ENCODE results near the gene FBXO15.

Gene FBXO15

DNA sequence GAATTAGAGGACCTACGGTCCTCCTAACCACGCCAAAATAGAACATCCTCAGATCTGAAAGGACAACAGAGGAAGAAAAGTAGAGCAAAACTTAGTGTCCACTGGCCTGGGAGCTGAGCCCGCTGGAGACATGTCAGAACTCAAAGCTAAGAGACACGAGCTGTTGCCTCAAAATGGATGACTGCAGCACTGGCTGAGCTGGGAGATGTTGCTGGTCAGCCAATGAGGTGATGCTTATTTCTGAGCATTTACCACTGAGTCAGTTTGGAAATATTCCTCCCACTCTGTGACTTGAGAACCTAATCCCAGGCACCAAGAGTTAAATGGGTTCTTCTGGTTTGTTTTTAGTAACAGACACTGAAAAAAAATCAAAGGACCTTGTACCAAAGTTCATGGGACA is 32.6 kb downstream of the FBXO15 start:
- Histone ChIP-seq H3K4me1 (ENCODE audit: control insufficient read depth, insufficient read depth, low read length, unreplicated experiment) (peaks cover 3% of the 10 kb centered on the region), H3K4me3 (ENCODE audit: low read depth, low read length) (no peak overlapping the region), H2AFZ (ENCODE audit: low read length, unreplicated experiment) (no peak overlapping the region), H3K27ac (ENCODE audit: low read depth, low read length) (no peak overlapping the region), H3K79me2 (ENCODE audit: control insufficient read depth, insufficient read depth, low read length, unreplicated experiment) (no peaks in the 10 kb centered on the region), H3K27me3 (ENCODE audit: insufficient read depth, low read length) (0 out of 2 replicates have a peak, but pooled peaks cover 1% of the 10 kb centered on the region), H3K36me3 (ENCODE audit: insufficient read depth, low read length) (no peaks in the 10 kb centered on the region)

DNA sequence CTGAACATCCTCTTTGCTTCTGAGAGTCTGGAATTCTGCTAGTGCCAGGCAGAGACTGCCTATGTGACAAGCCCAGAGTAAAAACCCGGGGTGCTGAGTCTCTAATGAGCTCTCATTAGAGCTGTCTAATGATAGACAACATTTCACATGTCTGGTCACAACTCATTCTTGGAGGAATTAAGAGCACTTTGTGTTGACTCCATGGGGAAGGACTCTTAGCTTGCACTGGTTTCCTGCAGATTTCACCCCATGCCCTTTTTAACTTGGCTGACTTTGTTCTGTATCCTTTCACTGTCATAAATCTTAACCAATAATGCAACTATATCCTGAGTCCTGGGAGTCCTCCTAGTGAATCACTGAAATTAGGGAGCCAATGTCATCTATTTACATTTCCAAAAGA is 33.5 kb downstream of the FBXO15 start:
- Histone ChIP-seq H3K36me3 (ENCODE audit: insufficient read depth, low read length) (no peaks in the 10 kb centered on the region), H3K27ac (ENCODE audit: low read depth, low read length) (no peak overlapping the region), H3K79me2 (ENCODE audit: control insufficient read depth, insufficient read depth, low read length, unreplicated experiment) (no peaks in the 10 kb centered on the region), H3K27me3 (ENCODE audit: insufficient read depth, low read length) (no peaks in the 10 kb centered on the region), H2AFZ (ENCODE audit: low read length, unreplicated experiment) (no peak overlapping the region), H3K4me1 (ENCODE audit: control insufficient read depth, insufficient read depth, low read length, unreplicated experiment) (peaks cover 3% of the 10 kb centered on the region), H3K4me3 (ENCODE audit: low read depth, low read length) (no peak overlapping the region)

DNA sequence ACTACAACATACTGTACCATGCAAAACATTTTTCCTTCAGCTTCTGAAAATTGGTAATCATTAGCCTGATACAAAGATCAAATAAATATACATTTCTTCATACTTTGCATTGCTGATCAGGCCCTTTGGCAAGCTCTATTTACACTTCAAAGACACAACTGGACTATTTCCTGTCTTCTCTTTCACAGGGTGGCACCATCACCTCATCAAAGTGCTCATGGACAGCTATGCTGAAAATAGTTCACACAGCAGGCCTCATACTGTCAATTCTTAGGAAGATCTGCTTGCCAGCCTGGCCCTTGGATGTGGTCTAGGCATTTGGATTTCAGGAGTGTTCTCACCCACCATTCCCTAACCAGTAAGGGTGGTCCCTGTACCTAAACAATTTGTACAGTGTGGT is 33.9 kb downstream of the FBXO15 start:
- Histone ChIP-seq H3K4me1 (ENCODE audit: control insufficient read depth, insufficient read depth, low read length, unreplicated experiment) (peaks cover 3% of the 10 kb centered on the region), H3K27me3 (ENCODE audit: insufficient read depth, low read length) (no peaks in the 10 kb centered on the region), H2AFZ (ENCODE audit: low read length, unreplicated experiment) (no peak overlapping the region), H3K4me3 (ENCODE audit: low read depth, low read length) (no peak overlapping the region), H3K27ac (ENCODE audit: low read depth, low read length) (no peak overlapping the region), H3K79me2 (ENCODE audit: control insufficient read depth, insufficient read depth, low read length, unreplicated experiment) (no peaks in the 10 kb centered on the region), H3K36me3 (ENCODE audit: insufficient read depth, low read length) (no peaks in the 10 kb centered on the region)

DNA sequence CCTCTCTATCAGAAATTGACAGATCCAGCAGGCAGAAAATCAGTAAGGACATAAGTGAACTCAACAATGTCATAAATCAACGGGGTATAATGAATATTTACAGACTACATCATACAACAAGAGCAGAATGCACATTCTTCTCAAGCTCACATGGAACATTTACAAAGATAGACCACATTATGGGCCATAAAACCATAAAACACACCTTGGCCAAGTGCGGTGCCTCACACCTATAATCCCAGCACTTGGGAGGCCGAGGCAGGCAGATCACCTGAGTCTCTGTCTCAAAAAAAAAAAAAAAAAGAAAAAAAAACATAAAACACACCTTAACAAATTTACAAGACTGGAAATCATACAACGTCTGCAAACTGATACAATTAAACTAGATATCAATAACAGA is 36.7 kb downstream of the FBXO15 start:
- H3K4me1 ChIP-seq (ENCODE audit: control insufficient read depth, insufficient read depth, low read length, unreplicated experiment), result peaks cover 3% of the 10 kb centered on the region
- H3K4me3 ChIP-seq (ENCODE audit: low read depth, low read length), result no peak overlapping the region
- H3K79me2 ChIP-seq (ENCODE audit: control insufficient read depth, insufficient read depth, low read length, unreplicated experiment), result no peaks in the 10 kb centered on the region
- H3K36me3 ChIP-seq (ENCODE audit: insufficient read depth, low read length), result no peaks in the 10 kb centered on the region
- no peak overlapping the region for H2AFZ ChIP-seq (ENCODE audit: low read length, unreplicated experiment)
- no peak overlapping the region for H3K27ac ChIP-seq (ENCODE audit: low read depth, low read length)
- no peaks in the 10 kb centered on the region for H3K27me3 ChIP-seq (ENCODE audit: insufficient read depth, low read length)

DNA sequence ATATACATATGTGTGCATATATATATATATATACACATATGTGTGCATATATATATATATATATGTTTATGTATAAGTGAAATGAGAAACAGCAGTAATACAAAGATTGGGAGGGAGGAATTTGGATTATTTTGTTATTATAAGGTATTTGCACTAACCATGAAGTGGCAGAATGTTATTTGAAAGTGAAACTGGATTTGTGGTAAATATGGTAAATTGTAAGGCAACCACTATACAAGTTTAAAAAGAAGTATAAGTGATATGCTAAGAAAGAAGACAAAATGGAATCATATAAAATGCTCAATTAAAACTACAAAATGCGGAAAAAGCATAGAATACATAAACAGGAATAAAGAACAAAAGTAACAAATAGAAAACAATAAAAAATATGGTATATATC is 37.5 kb downstream of the FBXO15 start:
- H3K4me3 ChIP-seq (ENCODE audit: low read depth, low read length), result no peak overlapping the region
- peaks cover 3% of the 10 kb centered on the region for H3K4me1 ChIP-seq (ENCODE audit: control insufficient read depth, insufficient read depth, low read length, unreplicated experiment)
- no peak overlapping the region for H2AFZ ChIP-seq (ENCODE audit: low read length, unreplicated experiment)
- no peaks in the 10 kb centered on the region for H3K27me3 ChIP-seq (ENCODE audit: insufficient read depth, low read length)
- H3K79me2 ChIP-seq (ENCODE audit: control insufficient read depth, insufficient read depth, low read length, unreplicated experiment), result no peaks in the 10 kb centered on the region
- H3K36me3 ChIP-seq (ENCODE audit: insufficient read depth, low read length), result no peaks in the 10 kb centered on the region
- H3K27ac ChIP-seq (ENCODE audit: low read depth, low read length), result no peak overlapping the region

DNA sequence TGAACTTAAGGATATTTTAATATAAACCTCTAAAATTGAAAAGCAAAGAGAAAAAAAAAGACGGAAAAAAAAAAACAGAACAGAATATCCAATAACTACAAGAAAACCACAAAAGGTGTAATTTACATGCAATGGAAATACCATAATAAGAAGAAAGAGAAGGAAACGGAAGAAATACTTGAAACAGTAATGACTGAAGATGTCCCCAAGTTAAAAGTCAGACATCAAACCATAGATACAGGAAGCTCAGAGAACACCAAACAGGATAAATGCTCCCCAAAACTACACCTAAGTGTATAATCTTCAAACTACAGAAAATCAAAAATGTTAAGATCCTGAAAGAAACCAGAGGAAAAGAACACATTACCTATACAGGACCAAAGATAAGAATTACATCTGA is 39.2 kb downstream of the FBXO15 start:
- no peaks in the 10 kb centered on the region for H3K36me3 ChIP-seq (ENCODE audit: insufficient read depth, low read length)
- H3K27me3 ChIP-seq (ENCODE audit: insufficient read depth, low read length), result no peaks in the 10 kb centered on the region
- no peaks in the 10 kb centered on the region for H3K4me1 ChIP-seq (ENCODE audit: control insufficient read depth, insufficient read depth, low read length, unreplicated experiment)
- H3K27ac ChIP-seq (ENCODE audit: low read depth, low read length), result no peak overlapping the region
- H2AFZ ChIP-seq (ENCODE audit: low read length, unreplicated experiment), result no peak overlapping the region
- H3K4me3 ChIP-seq (ENCODE audit: low read depth, low read length), result no peak overlapping the region
- H3K79me2 ChIP-seq (ENCODE audit: control insufficient read depth, insufficient read depth, low read length, unreplicated experiment), result no peaks in the 10 kb centered on the region

DNA sequence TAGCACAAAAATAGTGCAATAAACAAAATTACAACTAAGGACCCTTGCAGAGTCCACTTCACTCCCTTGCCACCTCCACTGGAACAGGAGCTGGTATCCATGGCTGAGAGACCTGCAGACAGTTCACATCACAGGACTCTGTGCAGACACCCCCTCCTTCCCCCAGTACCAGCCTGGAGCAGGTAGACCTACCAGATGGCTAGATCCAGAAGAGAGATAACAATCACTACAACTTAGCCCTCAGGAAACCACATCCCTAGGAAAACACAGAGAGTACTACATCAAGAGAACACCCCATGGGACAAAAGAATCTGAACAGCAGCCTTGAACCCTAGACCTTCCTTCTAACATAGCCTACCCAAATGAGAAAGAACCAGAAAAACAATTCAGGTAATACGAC is 49.8 kb downstream of the FBXO15 start:
- H2AFZ ChIP-seq (ENCODE audit: low read length, unreplicated experiment), result no peak overlapping the region
- H3K27ac ChIP-seq (ENCODE audit: low read depth, low read length), result no peak overlapping the region
- no peaks in the 10 kb centered on the region for H3K36me3 ChIP-seq (ENCODE audit: insufficient read depth, low read length)
- no peaks in the 10 kb centered on the region for H3K4me1 ChIP-seq (ENCODE audit: control insufficient read depth, insufficient read depth, low read length, unreplicated experiment)
- H3K4me3 ChIP-seq (ENCODE audit: low read depth, low read length), result no peak overlapping the region
- H3K79me2 ChIP-seq (ENCODE audit: control insufficient read depth, insufficient read depth, low read length, unreplicated experiment), result no peaks in the 10 kb centered on the region
- H3K27me3 ChIP-seq (ENCODE audit: insufficient read depth, low read length), result no peaks in the 10 kb centered on the region; the same call in 1 of the 2 replicates

DNA sequence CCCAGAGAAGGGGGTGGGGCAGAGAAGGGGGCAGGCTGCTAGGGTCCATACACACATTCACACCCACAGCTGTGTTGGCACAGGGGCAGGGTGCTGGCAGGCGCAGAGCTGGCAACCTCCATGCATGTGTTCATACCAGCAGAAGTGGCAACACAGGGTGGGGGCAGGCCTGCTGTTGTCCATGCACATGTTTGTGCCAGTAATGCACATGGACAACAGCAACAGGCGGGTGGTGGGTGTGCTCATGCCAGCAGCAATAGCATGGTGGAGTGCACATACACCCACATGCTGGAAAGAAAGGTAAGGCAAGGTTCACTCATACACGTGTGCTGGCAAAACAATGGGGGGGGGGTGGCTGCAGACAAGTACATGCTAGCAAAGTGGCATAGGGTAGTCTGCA is 54.7 kb downstream of the FBXO15 start:
- Histone ChIP-seq H3K27ac (ENCODE audit: low read depth, low read length) (no peak overlapping the region), H3K79me2 (ENCODE audit: control insufficient read depth, insufficient read depth, low read length, unreplicated experiment) (no peaks in the 10 kb centered on the region), H3K4me3 (ENCODE audit: low read depth, low read length) (no peak overlapping the region), H3K4me1 (ENCODE audit: control insufficient read depth, insufficient read depth, low read length, unreplicated experiment) (no peaks in the 10 kb centered on the region), H3K27me3 (ENCODE audit: insufficient read depth, low read length) (peaks cover 16% of the 10 kb centered on the region; the same call in 1 of the 2 replicates), H3K36me3 (ENCODE audit: insufficient read depth, low read length) (no peaks in the 10 kb centered on the region), H2AFZ (ENCODE audit: low read length, unreplicated experiment) (no peak overlapping the region)

DNA sequence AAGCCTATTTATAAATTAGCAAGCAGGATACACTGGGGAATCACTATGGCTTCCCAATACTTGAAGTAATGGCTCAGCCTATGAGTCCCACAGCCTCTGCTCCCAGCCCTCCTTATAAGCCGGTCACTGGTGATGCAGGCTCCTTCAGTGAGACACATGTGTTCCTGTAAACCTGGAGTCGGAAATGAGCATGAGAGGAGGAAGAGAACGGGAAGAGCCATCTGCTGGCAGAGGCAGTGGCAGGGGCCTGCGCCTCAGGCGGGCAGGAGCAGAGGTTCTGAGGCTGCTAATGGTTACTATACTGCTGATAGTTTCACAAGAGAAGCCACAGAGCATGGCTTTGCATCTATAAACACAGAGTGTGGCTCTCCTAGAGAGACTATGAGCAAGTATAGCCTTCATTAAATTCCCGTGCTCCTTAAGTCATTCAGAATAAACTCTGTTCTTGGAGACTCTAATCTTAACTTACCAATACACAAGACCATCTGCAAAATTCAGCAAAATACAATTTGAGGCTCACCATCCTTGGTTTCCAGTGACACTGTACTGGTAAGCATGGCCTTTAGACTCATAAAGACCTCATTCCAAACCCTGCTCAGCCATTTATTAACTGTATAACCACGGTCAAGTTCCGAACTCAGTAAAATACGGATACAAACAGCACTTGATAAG is 63.3 kb downstream of the FBXO15 start:
- Histone ChIP-seq H3K27me3 (ENCODE audit: insufficient read depth, low read length) (peaks cover 16% of the 10 kb centered on the region), H3K36me3 (ENCODE audit: insufficient read depth, low read length) (no peaks in the 10 kb centered on the region), H3K4me1 (ENCODE audit: control insufficient read depth, insufficient read depth, low read length, unreplicated experiment) (no peaks in the 10 kb centered on the region), H3K4me3 (ENCODE audit: low read depth, low read length) (no peak overlapping the region), H3K27ac (ENCODE audit: low read depth, low read length) (no peak overlapping the region), H2AFZ (ENCODE audit: low read length, unreplicated experiment) (no peak overlapping the region), H3K79me2 (ENCODE audit: control insufficient read depth, insufficient read depth, low read length, unreplicated experiment) (no peaks in the 10 kb centered on the region)

DNA sequence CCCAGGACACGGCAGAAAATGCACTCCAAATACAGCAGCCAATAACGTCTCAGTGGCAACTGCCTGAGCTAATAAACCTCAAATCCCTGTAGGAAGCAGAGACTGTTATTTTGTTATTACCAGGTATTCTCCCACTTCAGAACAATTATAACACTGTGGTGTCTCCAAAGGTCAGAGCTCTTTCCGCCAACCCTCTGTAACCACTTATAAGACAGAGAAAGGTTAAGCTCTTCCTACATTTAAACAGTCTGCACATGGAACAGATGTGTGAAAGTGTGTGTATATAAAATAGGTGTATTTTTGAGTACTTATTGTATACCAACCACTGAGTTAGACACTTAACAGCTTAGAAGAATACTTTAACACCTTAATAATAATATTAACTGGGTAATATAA is 64.1 kb downstream of the FBXO15 start:
- no peaks in the 10 kb centered on the region for H3K4me1 ChIP-seq (ENCODE audit: control insufficient read depth, insufficient read depth, low read length, unreplicated experiment)
- no peak overlapping the region for H2AFZ ChIP-seq (ENCODE audit: low read length, unreplicated experiment)
- H3K36me3 ChIP-seq (ENCODE audit: insufficient read depth, low read length), result no peaks in the 10 kb centered on the region
- no peaks in the 10 kb centered on the region for H3K79me2 ChIP-seq (ENCODE audit: control insufficient read depth, insufficient read depth, low read length, unreplicated experiment)
- peaks cover 20% of the 10 kb centered on the region for H3K27me3 ChIP-seq (ENCODE audit: insufficient read depth, low read length)
- no peak overlapping the region for H3K4me3 ChIP-seq (ENCODE audit: low read depth, low read length)
- no peak overlapping the region for H3K27ac ChIP-seq (ENCODE audit: low read depth, low read length)

DNA sequence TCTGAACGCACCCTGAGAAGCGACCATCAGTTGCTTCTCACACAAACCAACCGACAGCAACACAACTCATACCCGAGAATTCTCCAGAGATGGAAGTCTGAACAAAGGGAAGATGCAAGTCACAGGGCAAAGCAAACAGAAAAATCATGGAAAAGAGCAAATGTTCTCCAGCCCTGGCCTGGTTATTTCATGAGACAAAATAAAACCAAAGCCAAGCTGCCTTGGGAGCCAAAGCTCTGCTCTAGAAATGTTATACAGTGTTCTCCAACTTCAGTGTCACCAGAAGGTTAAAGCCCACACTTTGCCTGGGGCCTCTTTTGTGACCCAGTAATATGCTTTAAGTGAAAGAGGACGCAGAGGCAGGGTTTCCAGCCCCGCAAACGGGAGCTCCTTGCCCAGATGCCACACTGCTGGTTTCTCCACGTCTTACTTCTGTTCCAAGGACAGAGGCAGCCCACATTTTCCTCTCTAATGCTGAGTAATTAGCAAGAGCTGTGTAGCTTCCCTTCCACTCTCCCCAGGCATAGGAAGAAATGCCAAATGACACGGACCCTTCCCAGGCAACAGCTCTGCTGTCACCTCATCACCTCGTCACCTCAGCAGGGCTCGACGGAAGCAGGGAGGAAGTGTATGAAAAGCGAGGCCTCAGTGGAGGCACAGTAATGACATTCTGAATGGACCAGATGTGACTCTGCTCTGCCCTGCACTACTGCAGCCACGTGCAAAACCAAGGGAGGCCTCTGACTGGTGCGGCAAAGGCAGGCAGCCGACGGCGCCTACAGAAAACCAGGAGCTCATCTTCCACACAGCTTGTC is 64.7 kb downstream of the FBXO15 start:
- Histone ChIP-seq H3K27me3 (ENCODE audit: insufficient read depth, low read length) (peaks cover 18% of the 10 kb centered on the region), H3K79me2 (ENCODE audit: control insufficient read depth, insufficient read depth, low read length, unreplicated experiment) (no peaks in the 10 kb centered on the region), H3K4me3 (ENCODE audit: low read depth, low read length) (no peak overlapping the region), H3K27ac (ENCODE audit: low read depth, low read length) (no peak overlapping the region), H2AFZ (ENCODE audit: low read length, unreplicated experiment) (no peak overlapping the region), H3K36me3 (ENCODE audit: insufficient read depth, low read length) (no peaks in the 10 kb centered on the region), H3K4me1 (ENCODE audit: control insufficient read depth, insufficient read depth, low read length, unreplicated experiment) (no peaks in the 10 kb centered on the region)
